SU-DHL-6 (cell line): ENCODE measurements around the gene RANGAP1.

Source experiments
- H2AFZ ChIP-seq: fragments of 200-600 bp; sonication (generic); 2 replicates; pipeline ENCODE4 v1.6.1; 2014; ENCODE audit warnings: low read depth, mild to moderate bottlenecking, moderate library complexity, mixed read lengths, antibody characterized with exemption, low read length; ENCODE audit not compliant: severe bottlenecking
- H3F3A ChIP-seq: fragments of 200-600 bp; shearing (Covaris generic); 2 replicates; pipeline ENCODE4 v1.6.0; 2016; ENCODE audit warnings: antibody characterized with exemption, mild to moderate bottlenecking; ENCODE audit not compliant: insufficient read depth
- H3K27ac ChIP-seq: fragments of 200-600 bp; sonication (generic); 2 replicates; pipeline ENCODE4 v1.5.1; 2016; ENCODE audit warnings: low read depth, mild to moderate bottlenecking, low read length, moderate library complexity, mixed read lengths
- H3K27me3 ChIP-seq: fragments of 200-600 bp; sonication (generic), shearing (Covaris generic); 2 replicates; pipeline ENCODE4 v1.6.0; 2014; ENCODE audit warnings: mild to moderate bottlenecking, low read length
- H3K36me3 ChIP-seq: fragments of 200-600 bp; sonication (generic); 2 replicates; pipeline ENCODE4 v1.6.1; 2014; ENCODE audit warnings: mild to moderate bottlenecking, low read length, mixed read lengths
- H3K4me2 ChIP-seq: fragments of 300-600, 200-600 bp; shearing (Covaris generic), sonication (generic); 2 replicates; pipeline ENCODE4 v1.6.0; 2014; ENCODE audit warnings: low read length, low read depth, mild to moderate bottlenecking; ENCODE audit not compliant: poor library complexity, severe bottlenecking
- H3K4me3 ChIP-seq: fragments of 200-600 bp; sonication (generic); 2 replicates; pipeline ENCODE4 v1.5.1; 2014; ENCODE audit warnings: antibody characterized with exemption, low read length, mild to moderate bottlenecking, mixed read lengths; ENCODE audit not compliant: insufficient read depth, poor library complexity, severe bottlenecking
- H3K79me2 ChIP-seq: fragments of 200-600 bp; sonication (generic); 2 replicates; pipeline ENCODE4 v1.6.1; 2014; ENCODE audit warnings: mild to moderate bottlenecking, low read length, moderate library complexity; ENCODE audit not compliant: insufficient read depth
- H3K9ac ChIP-seq: fragments of 200-600 bp; sonication (generic); 2 replicates; pipeline ENCODE4 v1.7.0; 2014; ENCODE audit warnings: mild to moderate bottlenecking, low read length
- H3K9me2 ChIP-seq: fragments of 200-600 bp; sonication (generic); replicated peaks from 2 replicates; pipeline ENCODE4 v1.6.1; 2014; ENCODE audit warnings: low read length; ENCODE audit not compliant: insufficient read depth
- H3K9me3 ChIP-seq: fragments of 200-600 bp; sonication (generic); 2 replicates; pipeline ENCODE4 v1.6.1; 2014; ENCODE audit warnings: low read length, mixed read lengths; ENCODE audit not compliant: insufficient read depth
- H4K20me1 ChIP-seq: fragments of 200-600 bp; sonication (generic); 2 replicates; pipeline ENCODE4 v1.6.1; 2014; ENCODE audit warnings: low read depth, mild to moderate bottlenecking, antibody characterized with exemption, low read length, moderate library complexity, mixed read lengths
- CTCF ChIP-seq: fragments of 200-600 bp; sonication (generic); IDR thresholded peaks from one replicate; pipeline ENCODE4 v1.5.1; 2017; ENCODE audit warnings: antibody characterized with exemption, mild to moderate bottlenecking, low read length, moderate library complexity; ENCODE audit not compliant: insufficient read depth, poor library complexity, severe bottlenecking
- EZH2phosphoT487 ChIP-seq: fragments of 200-600 bp; sonication (generic), shearing (Covaris generic); conservative IDR thresholded peaks from 2 replicates; pipeline ENCODE4 v1.6.1; 2018; ENCODE audit warnings: mild to moderate bottlenecking, antibody characterized with exemption, low read length, moderate library complexity, mixed read lengths

Gene RANGAP1

DNA sequence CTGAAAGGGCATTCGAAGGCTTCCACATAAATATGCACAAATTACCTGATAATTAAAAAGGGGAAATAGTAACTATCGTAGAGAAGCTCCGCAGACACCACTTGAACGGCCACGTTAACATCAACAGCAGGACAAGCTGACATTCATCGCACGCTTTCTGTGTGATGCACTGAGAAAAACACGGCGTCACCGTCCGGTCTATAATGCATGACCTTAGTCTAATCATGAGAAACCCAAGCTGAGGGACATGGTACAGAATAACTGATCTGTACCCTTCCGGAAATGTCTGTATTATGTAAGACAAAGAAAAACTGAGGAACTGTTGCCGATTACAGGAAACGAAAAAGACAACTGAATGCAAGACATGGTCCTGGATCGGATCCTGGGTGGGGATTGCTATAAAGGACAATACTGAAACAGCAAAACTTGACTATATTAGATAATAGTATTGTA, 678 bp upstream of the RANGAP1 start:
- H3K9me3 ChIP-seq = no peaks in the 10 kb centered on the region

GRCh38 chr22:41285441-41285819, 557 bp downstream of the RANGAP1 start:
- H4K20me1 ChIP-seq = no peaks in the 10 kb centered on the region; the same call in 1 of the 2 replicates
- H3K9me3 ChIP-seq = no peaks in the 10 kb centered on the region
- TF ChIP-seq EZH2phosphoT487 (no peak), CTCF (no peak)
- H3K9me2 ChIP-seq = no peaks in the 10 kb centered on the region
- H2AFZ ChIP-seq = peak overlapping the region; percentile 80
- no peaks in the 10 kb centered on the region for H3K36me3 ChIP-seq
- H3K27ac ChIP-seq = peak overlapping the region; percentile 54
- peaks cover 46% of the 10 kb centered on the region for H3K79me2 ChIP-seq
- H3K4me3 ChIP-seq = peak overlapping the region; percentile 91
- no peaks in the 10 kb centered on the region for H3K27me3 ChIP-seq
- H3F3A ChIP-seq = 0 out of 2 replicates have a peak, but pooled peaks cover 4% of the 10 kb centered on the region
- H3K4me2 ChIP-seq = peak overlapping the region; percentile 75
- H3K9ac ChIP-seq = peak overlapping the region; percentile 91

More for the DNA sequence above, 678 bp upstream of the RANGAP1 start:
- Histone ChIP-seq H3F3A (0 out of 2 replicates have a peak, but pooled peaks cover 4% of the 10 kb centered on the region), H2AFZ (peak overlapping the region; percentile 64), H4K20me1 (no peaks in the 10 kb centered on the region; the same call in 1 of the 2 replicates), H3K36me3 (no peaks in the 10 kb centered on the region), H3K9ac (peak overlapping the region; percentile 66), H3K4me3 (peak overlapping the region; percentile 72), H3K79me2 (peaks cover 35% of the 10 kb centered on the region), H3K27ac (peak overlapping the region; percentile 80), H3K9me2 (no peaks in the 10 kb centered on the region), H3K27me3 (no peaks in the 10 kb centered on the region), H3K4me2 (peak overlapping the region; percentile 89)
- TF ChIP-seq CTCF = no peak
- TF ChIP-seq EZH2phosphoT487 = no peak

DNA sequence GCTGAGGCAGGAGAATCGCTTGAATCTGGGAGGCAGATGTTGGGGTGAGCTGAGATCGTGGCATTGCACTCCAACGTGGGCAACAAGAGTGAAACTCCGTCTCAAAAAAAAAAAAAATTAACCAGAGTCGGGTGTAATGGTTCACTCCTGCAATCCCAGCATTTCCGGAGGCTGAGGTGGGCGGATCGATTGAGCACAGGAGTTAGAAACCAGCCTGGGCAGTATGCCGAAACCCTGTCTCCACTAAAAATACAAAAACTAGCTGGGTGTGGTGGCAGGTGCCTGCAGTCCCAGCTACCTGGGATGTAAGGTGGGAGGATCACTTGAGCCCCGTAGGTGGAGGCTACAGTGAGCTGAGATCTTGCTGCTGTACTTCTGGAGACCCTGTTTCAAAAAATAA, 1.5 kb downstream of the RANGAP1 start:
- peak overlapping the region; percentile 75 for H3K4me2 ChIP-seq
- H3K27ac ChIP-seq = no peak overlapping the region
- H3F3A ChIP-seq = 0 out of 2 replicates have a peak, but pooled peaks cover under 1% of the 10 kb centered on the region
- TF ChIP-seq EZH2phosphoT487 = no peak
- H3K9me3 ChIP-seq = no peaks in the 10 kb centered on the region
- no peaks in the 10 kb centered on the region for H3K36me3 ChIP-seq
- no peak overlapping the region for H2AFZ ChIP-seq
- H3K27me3 ChIP-seq = no peaks in the 10 kb centered on the region
- H4K20me1 ChIP-seq = no peaks in the 10 kb centered on the region; the same call in 1 of the 2 replicates
- peak overlapping the region; percentile 91 for H3K9ac ChIP-seq
- H3K9me2 ChIP-seq = no peaks in the 10 kb centered on the region
- no peak overlapping the region for H3K4me3 ChIP-seq
- peaks cover 46% of the 10 kb centered on the region for H3K79me2 ChIP-seq

DNA sequence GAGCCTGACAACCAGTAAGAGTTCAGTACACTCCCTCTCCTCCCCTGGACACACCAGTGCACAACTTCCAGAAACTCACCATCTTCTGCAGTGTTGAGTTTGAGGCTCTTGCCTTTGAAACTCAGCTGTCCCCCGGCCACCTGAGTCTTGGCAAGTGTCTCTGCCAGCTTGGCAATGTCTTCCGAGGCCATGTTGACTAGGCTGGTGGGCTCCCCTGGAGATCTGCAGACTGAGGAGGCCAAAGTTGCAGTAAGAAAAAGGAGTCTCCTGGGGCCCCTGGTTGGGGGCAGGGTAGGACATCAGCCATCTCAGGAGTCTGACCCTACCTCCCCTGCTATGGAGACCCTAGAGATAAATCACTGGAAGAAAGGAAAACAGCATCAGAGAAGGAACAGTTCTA, 5.1 kb downstream of the RANGAP1 start:
- H3K27ac ChIP-seq = no peak overlapping the region
- no peaks in the 10 kb centered on the region; the same call in 1 of the 2 replicates for H4K20me1 ChIP-seq
- TF ChIP-seq CTCF (no peak), EZH2phosphoT487 (no peak)
- H3K9ac ChIP-seq = no peak overlapping the region
- peaks cover 11% of the 10 kb centered on the region; the same call in 1 of the 2 replicates for H3K36me3 ChIP-seq
- no peaks in the 10 kb centered on the region for H3K9me2 ChIP-seq
- H2AFZ ChIP-seq = no peak overlapping the region
- no peaks in the 10 kb centered on the region for H3K27me3 ChIP-seq
- no peak overlapping the region for H3K4me2 ChIP-seq
- H3F3A ChIP-seq = no peaks in the 10 kb centered on the region
- no peaks in the 10 kb centered on the region for H3K9me3 ChIP-seq
- H3K79me2 ChIP-seq = peaks cover 45% of the 10 kb centered on the region
- no peak overlapping the region for H3K4me3 ChIP-seq
